Activated CD4-positive, CD25-positive, alpha-beta regulatory T cell treated with anti-CD3 and anti-CD28 coated beads, Interleukin-2, amount 50 U/mL, for 16 hours (primary cell): Measurements from ENCODE around the gene CHCHD10.

Experiments
- DNase-seq: peaks from one replicate; pipeline ENCODE4 v3.0.0-alpha.2; 2020; ENCODE audit warnings: low read depth, low spot score

The CHCHD10 gene

GRCh38 chr22:23787910-23788309 is 20.1 kb upstream of the CHCHD10 start:
- no peak for DNase-seq

GRCh38 chr22:23787600-23787896 is 19.8 kb upstream of the CHCHD10 start:
- DNase-seq = no peak

GRCh38 chr22:23786752-23787599 is 19.2 kb upstream of the CHCHD10 start, which contains the start of gene SMARCB1:
TSS of gene SMARCB1 (plus strand) at chr22:23786966. CDS start at chr22:23787170, 204 bp downstream.
- peak; percentile 87 for DNase-seq

- DNase-seq = no peak
These were observed 18.5 kb upstream of the CHCHD10 start for GRCh38 chr22:23786261-23786710.

- DNase-seq = no peak
These were observed 16.5 kb upstream of the CHCHD10 start for GRCh38 chr22:23784215-23784732.

GRCh38 chr22:23783265-23784150 is 15.7 kb upstream of the CHCHD10 start:
- DNase-seq = no peak

- DNase-seq = no peak
These were observed 14.9 kb upstream of the CHCHD10 start for GRCh38 chr22:23782703-23783102.

GRCh38 chr22:23782252-23782651 is 14.5 kb upstream of the CHCHD10 start:
- DNase-seq = no peak

GRCh38 chr22:23781511-23782183 is 13.9 kb upstream of the CHCHD10 start:
- no peak for DNase-seq

- DNase-seq = no peak
These were observed 13.3 kb upstream of the CHCHD10 start for GRCh38 chr22:23781065-23781464.

GRCh38 chr22:23780146-23780748 is 12.5 kb upstream of the CHCHD10 start:
- no peak for DNase-seq

- no peak for DNase-seq
These were observed 12.0 kb upstream of the CHCHD10 start for GRCh38 chr22:23779731-23780130.

- no peak for DNase-seq
These were observed 11.3 kb upstream of the CHCHD10 start for GRCh38 chr22:23779083-23779482.

- no peak for DNase-seq
These were observed 10.8 kb upstream of the CHCHD10 start for GRCh38 chr22:23778577-23778900.

GRCh38 chr22:23777776-23778576 is 10.2 kb upstream of the CHCHD10 start:
- DNase-seq = no peak

- no peak for DNase-seq
These were observed 8.1 kb upstream of the CHCHD10 start for GRCh38 chr22:23775779-23776375.

- DNase-seq = no peak
These were observed 7.2 kb upstream of the CHCHD10 start for GRCh38 chr22:23774922-23775436.

GRCh38 chr22:23774114-23774921 is 6.5 kb upstream of the CHCHD10 start:
- DNase-seq = no peak

GRCh38 chr22:23773483-23774113 is 5.8 kb upstream of the CHCHD10 start:
- DNase-seq = no peak
